ENCODE measurements around the gene ZNF837. TPM values are rescaled to one million over a fixed set of nuclear protein-coding genes. Genes with fewer than 3 reads are reported as not detected.

The ZNF837 gene
- total and polyA plus RNA-seq, 2 of the 13 experiments (the other 11 are each of a cell fraction or from before 2014, with no cell fraction given): 0.29 to 1.3 TPM

DNA sequence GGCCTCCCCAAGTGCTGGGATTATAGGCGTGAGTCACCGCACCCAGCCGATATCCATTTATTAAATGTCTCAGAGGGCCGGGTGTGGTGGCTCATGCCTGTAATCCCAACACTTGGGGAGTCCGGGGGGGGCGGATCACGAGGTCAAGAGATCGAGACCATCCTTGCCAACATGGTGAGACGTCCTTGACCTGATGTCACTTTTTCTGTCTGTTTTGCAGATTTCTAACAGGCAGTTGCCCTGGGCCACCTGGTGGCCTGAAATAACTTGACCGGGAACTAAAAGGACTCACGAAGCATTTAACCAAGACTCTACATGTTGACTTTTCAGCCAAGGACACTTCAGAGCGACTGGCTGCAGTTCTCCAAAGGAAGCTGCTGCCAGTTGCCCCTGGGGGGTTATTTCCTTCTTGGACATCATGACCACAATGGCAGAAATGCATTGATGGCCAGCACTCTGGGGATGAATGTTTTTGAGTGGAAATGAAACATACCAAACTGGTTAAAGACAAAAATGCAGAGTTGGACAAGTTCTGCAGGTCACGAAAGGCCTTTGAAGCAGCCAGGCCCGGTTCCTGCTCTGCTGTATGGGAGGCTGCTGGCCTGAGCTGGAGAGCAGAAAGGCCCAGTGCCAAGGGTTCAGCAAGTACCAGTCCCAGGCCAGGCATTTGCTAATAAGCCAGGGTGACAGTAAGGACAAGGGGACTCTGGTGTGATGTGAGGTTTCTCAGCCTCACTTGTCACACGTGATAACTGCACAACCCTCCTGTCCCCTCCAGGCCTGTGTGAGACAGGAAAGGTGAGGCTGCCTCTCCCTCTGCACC lies 8.3 kb downstream of the ZNF837 start (continued):
- TF ChIP-seq MBNL3 (CRISPR knock-in tag; conservative IDR thresholded peaks at IDR 0.05) (no peak), MIER3 (CRISPR knock-in tag; IDR thresholded peaks at IDR 0.05; ENCODE audit: borderline replicate concordance) (no peak), POLR2AphosphoS2 (IDR thresholded peaks at IDR 0.05; ENCODE audit: low read depth, low read length) (no peak), ZSCAN9 (CRISPR knock-in tag; IDR thresholded peaks at IDR 0.05; ENCODE audit: borderline replicate concordance) (no peak), REPIN1 (CRISPR knock-in tag; IDR thresholded peaks at IDR 0.05; ENCODE audit: borderline replicate concordance, low read depth) (no peak), ZNF335 (CRISPR knock-in tag; IDR thresholded peaks at IDR 0.05) (0 out of 2 replicates have a peak, but pooled peaks have one; percentile 47), NR2F6 (IDR thresholded peaks at IDR 0.05) (peak; percentile 75), NR2F6 (CRISPR knock-in tag; IDR thresholded peaks at IDR 0.05) (peak; percentile 86), ZNF468 (CRISPR knock-in tag; IDR thresholded peaks at IDR 0.05) (no peak), SIN3B (IDR thresholded peaks at IDR 0.05; ENCODE audit: low read length) (no peak), ZC3H13 (CRISPR knock-in tag; IDR thresholded peaks at IDR 0.05) (no peak), RXRB (CRISPR knock-in tag; IDR thresholded peaks at IDR 0.05; ENCODE audit: borderline replicate concordance) (peak; percentile 72), MATR3 (CRISPR knock-in tag; IDR thresholded peaks at IDR 0.05) (no peak), ZFP36L1 (CRISPR knock-in tag; IDR thresholded peaks at IDR 0.05) (no peak), ZNF569 (CRISPR knock-in tag; IDR thresholded peaks at IDR 0.05; ENCODE audit: borderline replicate concordance) (no peak), ZSCAN29 (CRISPR knock-in tag; conservative IDR thresholded peaks at IDR 0.05) (no peak), RFX3 (CRISPR knock-in tag; IDR thresholded peaks at IDR 0.05) (no peak), RBFOX2 (IDR thresholded peaks at IDR 0.05; ENCODE audit: low read depth, low read length) (no peak), RAD21 (CRISPR knock-in tag; IDR thresholded peaks at IDR 0.05) (0 out of 2 replicates have a peak, but pooled peaks have one; percentile 25), KAT8 (CRISPR knock-in tag; IDR thresholded peaks at IDR 0.05) (no peak), ZMYM3 (CRISPR knock-in tag; IDR thresholded peaks at IDR 0.05) (0 out of 2 replicates have a peak, but pooled peaks have one; percentile 14)
- TF ChIP-seq, protein P1, sequence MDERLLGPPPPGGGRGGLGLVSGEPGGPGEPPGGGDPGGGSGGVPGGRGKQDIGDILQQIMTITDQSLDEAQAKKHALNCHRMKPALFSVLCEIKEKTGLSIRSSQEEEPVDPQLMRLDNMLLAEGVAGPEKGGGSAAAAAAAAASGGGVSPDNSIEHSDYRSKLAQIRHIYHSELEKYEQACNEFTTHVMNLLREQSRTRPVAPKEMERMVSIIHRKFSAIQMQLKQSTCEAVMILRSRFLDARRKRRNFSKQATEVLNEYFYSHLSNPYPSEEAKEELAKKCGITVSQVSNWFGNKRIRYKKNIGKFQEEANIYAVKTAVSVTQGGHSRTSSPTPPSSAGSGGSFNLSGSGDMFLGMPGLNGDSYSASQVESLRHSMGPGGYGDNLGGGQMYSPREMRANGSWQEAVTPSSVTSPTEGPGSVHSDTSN (CRISPR knock-in tag; IDR thresholded peaks at IDR 0.05): no peak
- TF ChIP-seq, protein P2, sequence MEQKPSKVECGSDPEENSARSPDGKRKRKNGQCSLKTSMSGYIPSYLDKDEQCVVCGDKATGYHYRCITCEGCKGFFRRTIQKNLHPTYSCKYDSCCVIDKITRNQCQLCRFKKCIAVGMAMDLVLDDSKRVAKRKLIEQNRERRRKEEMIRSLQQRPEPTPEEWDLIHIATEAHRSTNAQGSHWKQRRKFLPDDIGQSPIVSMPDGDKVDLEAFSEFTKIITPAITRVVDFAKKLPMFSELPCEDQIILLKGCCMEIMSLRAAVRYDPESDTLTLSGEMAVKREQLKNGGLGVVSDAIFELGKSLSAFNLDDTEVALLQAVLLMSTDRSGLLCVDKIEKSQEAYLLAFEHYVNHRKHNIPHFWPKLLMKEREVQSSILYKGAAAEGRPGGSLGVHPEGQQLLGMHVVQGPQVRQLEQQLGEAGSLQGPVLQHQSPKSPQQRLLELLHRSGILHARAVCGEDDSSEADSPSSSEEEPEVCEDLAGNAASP (CRISPR knock-in tag; IDR thresholded peaks at IDR 0.05; ENCODE audit: borderline replicate concordance): peak; percentile 92; the same call in 1 of the 2 replicates
- TF ChIP-seq, protein P3, sequence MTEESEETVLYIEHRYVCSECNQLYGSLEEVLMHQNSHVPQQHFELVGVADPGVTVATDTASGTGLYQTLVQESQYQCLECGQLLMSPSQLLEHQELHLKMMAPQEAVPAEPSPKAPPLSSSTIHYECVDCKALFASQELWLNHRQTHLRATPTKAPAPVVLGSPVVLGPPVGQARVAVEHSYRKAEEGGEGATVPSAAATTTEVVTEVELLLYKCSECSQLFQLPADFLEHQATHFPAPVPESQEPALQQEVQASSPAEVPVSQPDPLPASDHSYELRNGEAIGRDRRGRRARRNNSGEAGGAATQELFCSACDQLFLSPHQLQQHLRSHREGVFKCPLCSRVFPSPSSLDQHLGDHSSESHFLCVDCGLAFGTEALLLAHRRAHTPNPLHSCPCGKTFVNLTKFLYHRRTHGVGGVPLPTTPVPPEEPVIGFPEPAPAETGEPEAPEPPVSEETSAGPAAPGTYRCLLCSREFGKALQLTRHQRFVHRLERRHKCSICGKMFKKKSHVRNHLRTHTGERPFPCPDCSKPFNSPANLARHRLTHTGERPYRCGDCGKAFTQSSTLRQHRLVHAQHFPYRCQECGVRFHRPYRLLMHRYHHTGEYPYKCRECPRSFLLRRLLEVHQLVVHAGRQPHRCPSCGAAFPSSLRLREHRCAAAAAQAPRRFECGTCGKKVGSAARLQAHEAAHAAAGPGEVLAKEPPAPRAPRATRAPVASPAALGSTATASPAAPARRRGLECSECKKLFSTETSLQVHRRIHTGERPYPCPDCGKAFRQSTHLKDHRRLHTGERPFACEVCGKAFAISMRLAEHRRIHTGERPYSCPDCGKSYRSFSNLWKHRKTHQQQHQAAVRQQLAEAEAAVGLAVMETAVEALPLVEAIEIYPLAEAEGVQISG (CRISPR knock-in tag; IDR thresholded peaks at IDR 0.05): 0 out of 2 replicates have a peak, but pooled peaks have one; percentile 21
- TF ChIP-seq, protein P4, sequence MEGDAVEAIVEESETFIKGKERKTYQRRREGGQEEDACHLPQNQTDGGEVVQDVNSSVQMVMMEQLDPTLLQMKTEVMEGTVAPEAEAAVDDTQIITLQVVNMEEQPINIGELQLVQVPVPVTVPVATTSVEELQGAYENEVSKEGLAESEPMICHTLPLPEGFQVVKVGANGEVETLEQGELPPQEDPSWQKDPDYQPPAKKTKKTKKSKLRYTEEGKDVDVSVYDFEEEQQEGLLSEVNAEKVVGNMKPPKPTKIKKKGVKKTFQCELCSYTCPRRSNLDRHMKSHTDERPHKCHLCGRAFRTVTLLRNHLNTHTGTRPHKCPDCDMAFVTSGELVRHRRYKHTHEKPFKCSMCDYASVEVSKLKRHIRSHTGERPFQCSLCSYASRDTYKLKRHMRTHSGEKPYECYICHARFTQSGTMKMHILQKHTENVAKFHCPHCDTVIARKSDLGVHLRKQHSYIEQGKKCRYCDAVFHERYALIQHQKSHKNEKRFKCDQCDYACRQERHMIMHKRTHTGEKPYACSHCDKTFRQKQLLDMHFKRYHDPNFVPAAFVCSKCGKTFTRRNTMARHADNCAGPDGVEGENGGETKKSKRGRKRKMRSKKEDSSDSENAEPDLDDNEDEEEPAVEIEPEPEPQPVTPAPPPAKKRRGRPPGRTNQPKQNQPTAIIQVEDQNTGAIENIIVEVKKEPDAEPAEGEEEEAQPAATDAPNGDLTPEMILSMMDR (CRISPR knock-in tag; IDR thresholded peaks at IDR 0.05): peak; percentile 49
